Right cardiac atrium (tissue), 5 donors: Measurements from ENCODE around the gene HPS6. TPM values are rescaled to one million over a fixed set of nuclear protein-coding genes. Genes with fewer than 3 reads are reported as not detected.

ENCODE experiments used
- ATAC-seq, 2 donors: fragments of 200-7000 bp; cut with Tn5 transposase; one replicate each; pipeline versions ENCODE4 v1.8.0 to v1.9.1; 2020; ENCODE audit warnings: moderate library complexity in 2 of 2, mild to moderate bottlenecking in 1 of 2
- DNase-seq, 3 donors: peaks; one replicate each; pipeline ENCODE4 v3.0.0-alpha.2; 2020
- H3K27ac ChIP-seq: one replicate; pipeline ENCODE4 v1.5.1; 2013; ENCODE audit warnings: mild to moderate bottlenecking, low read length, control low read depth, moderate library complexity
- H3K27me3 ChIP-seq: one replicate; pipeline ENCODE4 v1.6.1; 2013; ENCODE audit not compliant: control insufficient read depth, insufficient read depth
- H3K4me1 ChIP-seq: one replicate; pipeline ENCODE4 v1.6.1; 2013; ENCODE audit warnings: low read length; ENCODE audit not compliant: control insufficient read depth, insufficient read depth
- H3K4me3 ChIP-seq: one replicate; pipeline ENCODE4 v1.5.1; 2013; ENCODE audit warnings: low read length, control low read depth
- H3K9me3 ChIP-seq: one replicate; pipeline ENCODE4 v1.6.1; 2013; ENCODE audit warnings: low read length; ENCODE audit not compliant: control insufficient read depth
- whole genome bisulfite sequencing: extraction: QIAGEN DNeasy Blood & Tissue Kit; methylation state at CpG from one replicate; pipeline ENCODE4 v1.1.7; 2013; 5-methylcytosine and 5-hydroxymethylcytosine counted together
- intact Hi-C, 4 donors: fragments of 100-400 bp; cut with DNase I; formaldehyde crosslinking; loops; one replicate each; pipeline versions ENCODE4 v1.11.0 to v1.14.0; 2022 to 2023
- polyA plus RNA-seq: library from polyadenylated mRNA; stranded (reverse); fragments of 200-250 nt; gene quantifications from one replicate; pipeline ENCODE4 v1.2.3, GENCODE V29; 2013
- total RNA-seq, 4 donors: library from RNA; stranded (reverse); fragmentation: NEBNext Ultra II Directional; extraction: Animal tissue kit (Norgen Biotek cat#: 25700); gene quantifications; one replicate each; pipeline ENCODE4 v1.2.1, GENCODE V29; 2021
- donor health status: healthy with polysubstance abuse.
- donor health status: DM: no; HTN: yes; CAD: no.
- donor health status: DM: no; HTN: no; CAD: no.
- donor health status: DM: no; HTN: yes; CAD: no; lungs with severe emphysema.
- donor health status: DM: yes; HTN: yes; CAD: no.

HPS6 gene
- total and polyA plus RNA-seq, 5 donors, result 8.6 to 12.0 (median 10.8) TPM

DNA sequence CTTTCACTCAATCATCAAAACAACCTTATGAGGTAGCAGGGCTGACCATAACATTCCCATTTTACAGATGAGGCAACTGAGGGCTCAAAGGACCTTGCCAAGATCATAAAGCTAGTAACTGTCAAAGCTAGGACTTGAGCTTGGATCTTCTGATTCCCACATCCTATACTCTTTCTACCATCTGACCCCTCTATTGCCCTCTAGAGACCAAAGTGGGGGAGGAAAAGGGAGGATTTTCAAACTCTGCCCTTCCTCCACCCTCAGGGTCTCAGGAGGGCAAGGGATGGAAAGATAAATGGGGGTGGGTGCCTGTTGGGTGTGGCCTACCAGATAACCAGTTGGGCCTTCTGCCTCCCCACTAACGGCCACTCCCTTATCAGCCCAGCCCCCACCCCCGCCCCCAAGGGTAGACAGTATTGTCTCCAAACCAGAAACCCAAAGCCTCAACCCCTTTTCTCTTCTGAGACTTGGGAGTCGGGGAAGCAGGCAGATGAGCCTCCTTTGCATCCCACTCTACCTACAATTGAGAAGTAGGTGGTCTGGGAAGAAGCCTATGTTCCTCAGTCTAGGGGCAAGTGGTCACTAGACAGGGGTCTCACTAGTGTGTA lies 47.2 kb downstream of the HPS6 start:
- no peak for ATAC-seq
- Histone ChIP-seq H3K27ac (no peak overlapping the region), H3K4me3 (no peak overlapping the region), H3K27me3 (no peaks in the 10 kb centered on the region), H3K9me3 (no peaks in the 10 kb centered on the region), H3K4me1 (peaks cover 14% of the 10 kb centered on the region)
- intact Hi-C loops, result no loop called here
- WGBS, result 41% methylated on average over 3 of the region's 3 CpGs
- no peak for DNase-seq

DNA sequence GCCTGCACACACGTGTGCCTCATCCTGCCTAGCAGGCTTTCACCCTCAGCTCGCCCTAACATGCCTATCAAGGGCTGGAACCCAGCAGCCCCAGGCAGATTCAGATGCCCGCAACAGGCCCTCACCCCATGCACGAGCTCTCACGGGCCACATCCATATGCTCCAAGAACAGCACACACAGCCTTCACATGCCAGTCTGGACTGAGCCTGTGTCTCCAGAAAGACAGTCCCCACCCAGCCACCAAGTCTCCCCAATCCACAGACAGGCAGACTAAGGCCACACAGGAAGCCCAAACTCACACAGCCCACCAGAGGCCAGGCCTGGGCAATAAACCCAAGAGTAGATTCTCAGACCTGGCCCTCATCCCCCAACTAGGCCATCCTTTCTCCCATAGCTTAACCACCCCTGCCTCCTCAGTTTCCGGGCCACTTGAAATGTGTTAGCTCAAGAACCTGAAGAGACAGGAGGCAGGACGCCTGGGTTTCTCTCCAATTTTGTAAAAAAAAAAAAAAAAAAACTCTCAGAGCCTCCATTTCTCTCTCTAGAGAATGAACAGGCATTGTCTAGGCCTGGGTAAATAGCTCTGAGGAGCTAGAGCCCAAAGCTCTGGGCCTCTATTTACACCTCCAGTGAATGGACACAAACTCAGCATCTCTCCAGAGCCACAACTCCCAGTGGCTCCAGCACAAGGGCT lies 48.3 kb downstream of the HPS6 start:
- Histone ChIP-seq H3K4me1 (peaks cover 19% of the 10 kb centered on the region), H3K9me3 (no peaks in the 10 kb centered on the region), H3K27me3 (no peaks in the 10 kb centered on the region), H3K27ac (peak overlapping the region; percentile 20), H3K4me3 (peak overlapping the region; percentile 85)
- DNase-seq (no peak), ATAC-seq (no peak)
- 45% methylated on average over 7 of the region's 7 CpGs for WGBS
- intact Hi-C loops, result no loop called here

DNA sequence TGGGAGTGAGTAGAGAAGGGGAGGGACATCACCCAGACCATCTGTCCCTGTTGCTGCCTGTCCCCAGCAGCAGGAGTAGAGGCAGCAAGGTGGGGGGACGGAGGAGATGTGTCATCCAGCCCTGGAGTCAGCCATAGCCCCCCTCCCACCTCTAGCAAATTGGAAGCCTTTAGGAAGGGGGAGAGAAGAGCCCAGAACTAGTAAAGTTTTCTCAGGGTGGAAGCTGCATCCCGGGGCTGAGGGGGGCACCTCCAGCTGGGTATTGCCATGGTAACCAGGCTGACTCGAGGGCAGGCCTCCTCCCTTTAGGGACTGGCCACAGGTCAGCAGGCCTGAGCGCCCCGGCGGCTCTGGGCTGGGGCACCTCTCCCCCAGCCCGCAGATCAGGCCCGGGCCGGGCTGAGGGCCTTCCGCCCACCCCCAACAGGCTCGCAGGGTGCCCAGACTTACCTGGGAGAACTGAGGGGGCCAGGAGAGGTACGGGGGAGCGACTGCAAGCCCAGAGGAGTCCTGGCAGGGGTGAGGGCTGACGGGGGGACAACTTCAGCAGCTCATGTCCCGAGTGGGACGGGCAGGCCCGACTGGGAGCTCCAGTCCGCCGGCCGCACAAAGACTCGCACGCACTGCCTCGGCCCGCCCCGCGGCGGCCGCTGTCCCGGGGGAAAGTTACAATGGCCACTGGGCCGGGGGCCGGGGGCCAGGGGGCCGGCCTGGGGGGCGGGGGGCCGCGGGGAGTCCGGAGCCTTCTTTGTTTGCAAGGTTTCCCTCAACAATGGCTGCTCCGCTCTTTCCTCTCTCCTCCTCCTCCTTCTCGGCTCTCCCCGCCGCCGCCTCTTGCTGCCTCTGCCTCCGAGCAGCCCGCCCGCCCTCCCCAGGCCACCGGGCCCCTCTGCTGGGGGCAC lies 49.1 kb downstream of the HPS6 start:
- WGBS, result 1% methylated on average over 45 of the region's 45 CpGs

DNA sequence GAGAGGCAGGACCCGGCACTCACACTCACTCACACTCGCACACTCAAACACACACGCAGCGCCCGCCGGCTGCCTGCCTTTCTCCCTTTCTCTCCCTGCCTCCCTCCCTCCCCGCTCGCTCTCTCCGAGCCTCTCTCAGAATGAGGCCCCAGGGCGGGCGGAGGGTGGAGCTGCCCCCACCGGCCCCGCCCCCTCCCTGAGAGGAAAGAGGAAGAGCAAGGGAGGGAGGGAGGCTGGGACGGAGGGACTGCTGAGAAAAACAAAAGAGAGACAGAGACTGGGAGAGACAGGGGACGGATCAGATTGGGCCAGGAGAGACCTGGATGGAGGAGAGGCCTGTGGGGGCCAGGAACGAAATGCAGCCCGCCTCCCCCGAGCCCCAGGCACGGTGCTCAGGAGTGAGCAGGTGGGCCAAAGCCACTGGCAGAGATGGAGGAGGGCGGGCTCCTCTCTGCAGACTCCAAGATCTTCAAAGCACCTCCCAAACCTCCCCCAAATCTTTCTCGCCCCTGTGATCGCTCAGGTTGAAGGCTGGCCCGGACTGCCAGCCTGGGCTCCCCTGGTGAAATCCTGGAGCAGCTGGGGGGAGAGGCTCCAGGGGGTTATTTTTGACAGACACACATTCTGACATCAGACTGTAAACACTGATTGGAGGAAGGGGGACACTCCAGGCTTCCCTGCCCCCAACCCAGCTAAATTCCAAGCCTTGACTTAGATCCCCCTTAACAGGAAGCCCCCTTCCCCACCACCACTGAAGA lies 49.9 kb downstream of the HPS6 start:
- peaks cover 19% of the 10 kb centered on the region for H3K4me1 ChIP-seq
- intact Hi-C loops, result no loop called here
- peak; percentile 86 to 87 for ATAC-seq
- H3K27me3 ChIP-seq, result no peaks in the 10 kb centered on the region
- H3K9me3 ChIP-seq, result no peaks in the 10 kb centered on the region
- H3K27ac ChIP-seq, result peak overlapping the region; percentile 78
- DNase-seq, result peak; percentile 89 to 96 (median 96)
- under 1% methylated on average over 23 of the region's 23 CpGs for WGBS
- H3K4me3 ChIP-seq, result peak overlapping the region; percentile 85

More for the DNA sequence above, 49.1 kb downstream of the HPS6 start:
- peaks cover 19% of the 10 kb centered on the region for H3K4me1 ChIP-seq
- no peaks in the 10 kb centered on the region for H3K27me3 ChIP-seq
- H3K4me3 ChIP-seq, result peak overlapping the region; percentile 85
- DNase-seq (peak in 2 of 3 donors; percentile 65 to 78), ATAC-seq (peak; percentile 3 to 16)
- H3K27ac ChIP-seq, result peak overlapping the region; percentile 6
- no peaks in the 10 kb centered on the region for H3K9me3 ChIP-seq
- intact Hi-C loops, result no loop called here

DNA sequence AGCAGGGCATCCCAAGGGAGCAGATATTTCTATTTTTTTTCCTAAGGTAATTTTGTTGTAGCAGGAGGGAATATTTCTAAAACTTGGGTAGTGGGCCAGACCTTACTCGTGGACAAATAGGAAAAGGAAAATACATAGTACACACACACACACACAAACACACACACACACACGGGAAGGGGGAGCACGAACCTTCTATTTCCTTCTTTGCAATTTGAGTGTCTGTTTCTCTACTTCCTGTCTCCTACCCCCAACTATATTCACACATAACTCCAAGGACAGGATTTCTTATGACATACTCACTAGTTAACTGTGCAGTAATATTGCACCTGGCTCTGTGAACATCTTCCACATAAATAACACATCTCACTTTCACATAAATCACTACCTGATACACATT lies 50.6 kb downstream of the HPS6 start:
- ATAC-seq (no peak), DNase-seq (no peak)
- H3K9me3 ChIP-seq, result no peaks in the 10 kb centered on the region
- 1% methylated on average over 3 of the region's 3 CpGs for WGBS
- no peaks in the 10 kb centered on the region for H3K27me3 ChIP-seq
- peak overlapping the region; percentile 78 for H3K27ac ChIP-seq
- intact Hi-C loops, result no loop called here
- H3K4me3 ChIP-seq, result no peak overlapping the region
- H3K4me1 ChIP-seq, result peaks cover 19% of the 10 kb centered on the region

DNA sequence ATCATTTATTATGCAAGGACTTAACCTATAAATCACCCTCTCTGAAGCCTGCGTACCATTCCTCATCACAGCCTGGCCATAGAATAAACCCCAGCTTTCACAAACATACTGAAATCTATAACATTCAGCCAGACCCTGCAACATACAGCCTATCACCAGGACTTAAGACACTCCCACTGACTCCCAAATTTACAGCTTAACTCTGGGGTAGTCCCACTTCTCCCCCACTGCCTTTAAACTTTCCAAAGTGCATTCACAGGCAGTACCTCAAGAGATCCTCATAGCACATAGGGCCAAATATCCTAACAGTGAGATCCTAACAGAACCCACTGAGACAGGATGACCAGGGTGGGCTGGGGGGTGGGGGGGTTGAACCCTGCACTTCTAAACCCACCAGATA lies 51.5 kb downstream of the HPS6 start:
- no peaks in the 10 kb centered on the region for H3K9me3 ChIP-seq
- DNase-seq, result no peak
- H3K27ac ChIP-seq, result peak overlapping the region; percentile 95
- H3K27me3 ChIP-seq, result no peaks in the 10 kb centered on the region
- ATAC-seq, result no peak
- WGBS, result 71% methylated on average over 1 of the region's 1 CpG
- no peak overlapping the region for H3K4me3 ChIP-seq
- intact Hi-C loops, result no loop called here
- H3K4me1 ChIP-seq, result peaks cover 19% of the 10 kb centered on the region

Other genes starting within 250 kb of the HPS6 start
- gene OGA, start 246.9 kb upstream of the HPS6 start, total RNA-seq, result 10 to 100 TPM; 67.8 to 96.4 (median 85.4) TPM
- 41.1 TPM for gene OGA, start 246.9 kb upstream of the HPS6 start, polyA plus RNA-seq
- 100 to 1,000 TPM; 368 to 977 (median 629) TPM for gene KCNIP2, start 221.5 kb upstream of the HPS6 start, total RNA-seq
- 729 TPM for gene KCNIP2, start 221.5 kb upstream of the HPS6 start, polyA plus RNA-seq
- 10 to 100 TPM; 43.2 to 87.3 (median 53.7) TPM for gene ARMH3, start 9.2 kb upstream of the HPS6 start, total RNA-seq
- 38.1 TPM for gene ARMH3, start 9.2 kb upstream of the HPS6 start, polyA plus RNA-seq
- gene LDB1, start 55.0 kb downstream of the HPS6 start, total RNA-seq, result 10 to 100 TPM; 48.7 to 90.9 (median 70.3) TPM
- 45.5 TPM for gene LDB1, start 55.0 kb downstream of the HPS6 start, polyA plus RNA-seq
- gene PPRC1, start 67.7 kb downstream of the HPS6 start, total RNA-seq, result 10 to 100 TPM; 12.7 to 28.3 (median 15.3) TPM
- gene PPRC1, start 67.7 kb downstream of the HPS6 start, polyA plus RNA-seq, result 11.6 TPM
- 10 to 100 TPM; 28.8 to 38.0 (median 31.7) TPM for gene NOLC1, start 87.0 kb downstream of the HPS6 start, total RNA-seq
- gene NOLC1, start 87.0 kb downstream of the HPS6 start, polyA plus RNA-seq, result 18.4 TPM
- gene ELOVL3, start 160.9 kb downstream of the HPS6 start, total RNA-seq, result under 1 TPM; 0.17 to 0.56 (median 0.32) TPM
- gene ELOVL3, start 160.9 kb downstream of the HPS6 start, polyA plus RNA-seq, result 0.18 TPM
- under 1 TPM; 0.25 to 0.82 (median 0.29) TPM for gene PITX3, start 176.2 kb downstream of the HPS6 start, total RNA-seq
- 0.52 TPM for gene PITX3, start 176.2 kb downstream of the HPS6 start, polyA plus RNA-seq
- gene GBF1, start 180.2 kb downstream of the HPS6 start, total RNA-seq, result 10 to 100 TPM; 34.9 to 43.3 (median 36.9) TPM
- 17.2 TPM for gene GBF1, start 180.2 kb downstream of the HPS6 start, polyA plus RNA-seq